GM15510 (cell line): ENCODE results near the gene OPRL1.

Source experiments
- POLR2A ChIP-seq: IDR thresholded peaks from 3 replicates; pipeline ENCODE4 v1.6.1; 2011; ENCODE audit warnings: borderline replicate concordance; ENCODE audit not compliant: insufficient read length; ENCODE audit errors: extremely low read depth

The OPRL1 gene

GRCh38 chr20:64062596-64063388 lies 17.1 kb upstream of the OPRL1 start, which contains the start of gene TCEA2:
Gene TCEA2 (plus strand): TSS chr20:64063198. CDS start chr20:64063313, 115 bp downstream.
- peak; percentile 82 for TF ChIP-seq POLR2A

- no peak for TF ChIP-seq POLR2A
Measured at GRCh38 chr20:64063389-64064144, 16.3 kb upstream of the OPRL1 start.

GRCh38 chr20:64064145-64064698 lies 15.7 kb upstream of the OPRL1 start:
- no peak for TF ChIP-seq POLR2A

- TF ChIP-seq POLR2A, result no peak
Measured at GRCh38 chr20:64065062-64065973, 14.6 kb upstream of the OPRL1 start.

GRCh38 chr20:64065974-64066343 lies 13.9 kb upstream of the OPRL1 start:
- peak; percentile 11 for TF ChIP-seq POLR2A

GRCh38 chr20:64067005-64067632 lies 12.8 kb upstream of the OPRL1 start:
- no peak for TF ChIP-seq POLR2A

GRCh38 chr20:64067733-64068307 lies 12.1 kb upstream of the OPRL1 start:
- TF ChIP-seq POLR2A, result no peak

- no peak for TF ChIP-seq POLR2A
Measured at GRCh38 chr20:64068386-64069208, 11.3 kb upstream of the OPRL1 start.

- TF ChIP-seq POLR2A, result no peak
Measured at GRCh38 chr20:64069209-64069613, 10.7 kb upstream of the OPRL1 start.

- no peak for TF ChIP-seq POLR2A
Measured at GRCh38 chr20:64069614-64070243, 10.2 kb upstream of the OPRL1 start.

GRCh38 chr20:64070244-64070993 lies 9.5 kb upstream of the OPRL1 start:
- no peak for TF ChIP-seq POLR2A

- peak; percentile 15 for TF ChIP-seq POLR2A
Measured at GRCh38 chr20:64071341-64072332, 8.2 kb upstream of the OPRL1 start.
